ENCODE measurements around the gene IRF2. TPM values are rescaled to one million over a fixed set of nuclear protein-coding genes. Genes with fewer than 3 reads are reported as not detected.

Gene IRF2
- total and polyA plus RNA-seq, 2 donors (not counting 1 experiment from before 2014, with no cell fraction given), result 67.8 to 68.2 TPM

GRCh38 chr4:184395971-184396391, 78.4 kb downstream of the IRF2 start:
- peaks cover 0 to 9% (median 0%) of the 10 kb centered on the region in 3 donors for H3K9me3 ChIP-seq (ENCODE audit: control extremely low read depth in 1 of 3, control insufficient read depth in 2 of 3, insufficient read depth in 1 of 3, low read length in 2 of 3)
- intact Hi-C loops (cut with micrococcal nuclease), result loop anchor here (1.0 to 2.0 kb wide), 6 partner anchors 12 to 128 kb away; partner anchors contain the start of gene IRF2
- peak overlapping the region; percentile 9 to 79 for H3K27ac ChIP-seq (ENCODE audit: low read length in 2 of 2)
- Mint-ChIP-seq H3K9me3 (ENCODE audit: insufficient read depth) (no peaks in the 10 kb centered on the region), H3K4me1 (peaks cover 44% of the 10 kb centered on the region), H3K27me3 (no peaks in the 10 kb centered on the region), H3K4me3 (peak overlapping the region; percentile 89), H3K27ac (peak overlapping the region; percentile 95)
- H3K79me2 ChIP-seq (ENCODE audit: control insufficient read depth, insufficient read depth, low read length), result peaks cover 62% of the 10 kb centered on the region
- no peaks in the 10 kb centered on the region for H3K27me3 ChIP-seq (replicated peaks in 1 of 4; ENCODE audit: control extremely low read depth in 1 of 4, control insufficient read depth in 3 of 4, insufficient read depth in 4 of 4, low read length in 3 of 4)
- CTCF ChIA-PET, result interaction anchor here (0.7 to 2.1 kb wide), 12 partner anchors 11 to 141 kb away, joined by 3 to 16 read pairs (median 4); partner anchors contain the start of gene IRF2
- H3K4me1 ChIP-seq (ENCODE audit: control insufficient read depth in 2 of 2, insufficient read depth in 2 of 2, low read length in 2 of 2), result peaks cover 27 to 35% of the 10 kb centered on the region in 2 donors
- POLR2A ChIA-PET, result interaction anchor here (0.6 to 1.4 kb wide), 8 partner anchors 11 to 129 kb away, joined by 3 to 6 read pairs (median 4); no protein-coding TSS in a partner anchor
- H3K9ac ChIP-seq (ENCODE audit: low read length), result peak overlapping the region; percentile 30
- H3K4me3 ChIP-seq (ENCODE audit: control extremely low read depth in 1 of 5, extremely low read depth in 1 of 5, insufficient read depth in 1 of 5, low read depth in 2 of 5, low read length in 4 of 5), result peak overlapping the region in 4 of 5 experiments; percentile 10 to 44 (median 15)
- H4K20me1 ChIP-seq (ENCODE audit: control insufficient read depth, insufficient read depth, low read length, poor library complexity, severe bottlenecking), result peaks cover 13% of the 10 kb centered on the region
- H2AFZ ChIP-seq (ENCODE audit: insufficient read depth, low read depth, low read length, poor library complexity, severe bottlenecking), result no peak overlapping the region
- ATAC-seq (ENCODE audit: low read depth) (peak; percentile 90), DNase-seq (peak; percentile 87)
- peaks cover 13 to 74% of the 10 kb centered on the region in 2 experiments for H3K36me3 ChIP-seq (replicated peaks in 1 of 2; ENCODE audit: control extremely low read depth in 1 of 2, control insufficient read depth in 1 of 2, extremely low read depth in 1 of 2, insufficient read depth in 2 of 2, low read length in 1 of 2)
- 0% methylated on average over 6 of the region's 14 CpGs for WGBS (ENCODE audit: insufficient coverage)
- TF ChIP-seq EZH2 (IDR thresholded peaks at IDR 0.05; ENCODE audit: borderline replicate concordance, insufficient read depth, low read depth, low read length, poor library complexity, severe bottlenecking), result no peak
- peak; percentile 15 for TF ChIP-seq CTCF (IDR thresholded peaks at IDR 0.05)
- H3K4me2 ChIP-seq (replicated peaks; ENCODE audit: low read depth, low read length, poor library complexity, severe bottlenecking), result peak overlapping the region; percentile 66

- DNase-seq (peak; percentile 54), ATAC-seq (ENCODE audit: low read depth) (peak; percentile 17)
- peak overlapping the region; percentile 95 for H3K27ac Mint-ChIP-seq
- ChIA-PET CTCF (interaction anchor here (0.9 to 2.1 kb wide), 11 partner anchors 10 to 142 kb away, joined by 3 to 16 read pairs (median 4); partner anchors contain the start of gene IRF2), POLR2A (interaction anchor here (0.6 to 1.4 kb wide), 10 partner anchors 10 to 129 kb away, joined by 3 to 6 read pairs (median 4); no protein-coding TSS in a partner anchor)
- peaks cover 13 to 74% of the 10 kb centered on the region in 2 experiments for H3K36me3 ChIP-seq (replicated peaks in 1 of 2; ENCODE audit: control extremely low read depth in 1 of 2, control insufficient read depth in 1 of 2, extremely low read depth in 1 of 2, insufficient read depth in 2 of 2, low read length in 1 of 2)
- H3K79me2 ChIP-seq (ENCODE audit: control insufficient read depth, insufficient read depth, low read length), result peaks cover 57% of the 10 kb centered on the region
- no peak overlapping the region for H2AFZ ChIP-seq (ENCODE audit: insufficient read depth, low read depth, low read length, poor library complexity, severe bottlenecking)
- peak overlapping the region in 4 of 5 experiments; percentile 10 to 44 (median 15) for H3K4me3 ChIP-seq (ENCODE audit: control extremely low read depth in 1 of 5, extremely low read depth in 1 of 5, insufficient read depth in 1 of 5, low read depth in 2 of 5, low read length in 4 of 5)
- TF ChIP-seq CTCF (IDR thresholded peaks at IDR 0.05), result no peak
- TF ChIP-seq EZH2 (IDR thresholded peaks at IDR 0.05; ENCODE audit: borderline replicate concordance, insufficient read depth, low read depth, low read length, poor library complexity, severe bottlenecking), result no peak
- no peaks in the 10 kb centered on the region for H3K27me3 Mint-ChIP-seq
- H3K4me3 Mint-ChIP-seq, result peak overlapping the region; percentile 89
- H3K4me1 ChIP-seq (ENCODE audit: control insufficient read depth in 2 of 2, insufficient read depth in 2 of 2, low read length in 2 of 2), result peaks cover 27 to 35% of the 10 kb centered on the region in 2 donors
- peaks cover 44% of the 10 kb centered on the region for H3K4me1 Mint-ChIP-seq
- H4K20me1 ChIP-seq (ENCODE audit: control insufficient read depth, insufficient read depth, low read length, poor library complexity, severe bottlenecking), result peaks cover 9% of the 10 kb centered on the region
- H3K9ac ChIP-seq (ENCODE audit: low read length), result peak overlapping the region; percentile 30
- intact Hi-C loops (cut with micrococcal nuclease), result loop anchor here (1.0 kb wide), 1 partner anchor 48 kb away; no protein-coding TSS in a partner anchor
- H3K27me3 ChIP-seq (replicated peaks in 1 of 4; ENCODE audit: control extremely low read depth in 1 of 4, control insufficient read depth in 3 of 4, insufficient read depth in 4 of 4, low read length in 3 of 4), result no peaks in the 10 kb centered on the region
- H3K9me3 ChIP-seq (ENCODE audit: control extremely low read depth in 1 of 3, control insufficient read depth in 2 of 3, insufficient read depth in 1 of 3, low read length in 2 of 3), result peaks cover 0 to 9% (median 0%) of the 10 kb centered on the region in 3 donors
- 51% methylated on average over 5 of the region's 7 CpGs for WGBS (ENCODE audit: insufficient coverage)
- H3K27ac ChIP-seq (ENCODE audit: low read length in 2 of 2), result peak overlapping the region; percentile 9 to 79
- peak overlapping the region; percentile 66 for H3K4me2 ChIP-seq (replicated peaks; ENCODE audit: low read depth, low read length, poor library complexity, severe bottlenecking)
- no peaks in the 10 kb centered on the region for H3K9me3 Mint-ChIP-seq (ENCODE audit: insufficient read depth)
Observed at GRCh38 chr4:184395451-184395917, 78.9 kb downstream of the IRF2 start.
